GM21825 (cell line): Measurements from ENCODE around the gene CNTN3.

Experiments
- ATAC-seq: cut with Tn5 transposase; IDR thresholded peaks from one replicate; pipeline ENCODE4 v1.9.1; 2021; ENCODE audit warnings: mild to moderate bottlenecking, moderate library complexity; ENCODE audit not compliant: unreplicated experiment

CNTN3 gene

DNA sequence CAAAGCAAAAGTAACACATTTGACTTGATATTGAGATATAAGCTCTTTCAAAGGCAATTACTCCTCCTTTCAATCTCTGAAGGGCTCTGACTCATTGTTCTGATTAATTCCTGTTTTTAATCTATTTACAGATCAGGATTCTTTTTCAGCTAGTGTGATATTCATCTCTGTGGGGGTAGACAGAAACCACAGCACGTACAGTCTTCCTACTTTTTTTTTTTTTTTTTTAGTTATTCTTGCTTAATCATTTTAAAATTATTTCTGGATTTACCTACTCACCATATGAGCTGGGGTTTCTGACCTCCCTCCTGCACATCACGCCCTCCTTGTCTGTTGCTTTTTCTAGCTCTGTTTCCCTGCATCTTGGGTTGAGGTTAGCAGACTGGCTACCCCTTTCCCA lies 1.4 kb downstream of the CNTN3 start:
- ATAC-seq = no peak

DNA sequence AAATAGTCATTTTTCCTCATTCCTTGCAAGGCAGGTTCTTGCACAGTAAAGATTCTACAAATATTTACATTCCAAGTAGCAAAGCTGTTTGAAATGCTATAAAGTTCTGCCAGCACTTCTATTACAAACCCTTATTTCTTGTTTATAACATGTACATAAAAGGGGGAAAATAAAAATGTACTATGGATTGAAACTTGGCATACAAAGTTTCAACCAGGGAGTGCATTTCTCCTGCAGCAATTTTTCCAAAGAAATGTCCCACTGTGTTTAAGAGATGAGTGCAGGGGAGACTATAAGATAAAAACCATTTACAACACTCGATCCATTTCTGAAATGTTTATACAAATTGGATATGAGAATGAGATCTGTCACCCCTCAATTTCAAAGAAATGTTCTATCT lies 3.3 kb downstream of the CNTN3 start:
- no peak for ATAC-seq

DNA sequence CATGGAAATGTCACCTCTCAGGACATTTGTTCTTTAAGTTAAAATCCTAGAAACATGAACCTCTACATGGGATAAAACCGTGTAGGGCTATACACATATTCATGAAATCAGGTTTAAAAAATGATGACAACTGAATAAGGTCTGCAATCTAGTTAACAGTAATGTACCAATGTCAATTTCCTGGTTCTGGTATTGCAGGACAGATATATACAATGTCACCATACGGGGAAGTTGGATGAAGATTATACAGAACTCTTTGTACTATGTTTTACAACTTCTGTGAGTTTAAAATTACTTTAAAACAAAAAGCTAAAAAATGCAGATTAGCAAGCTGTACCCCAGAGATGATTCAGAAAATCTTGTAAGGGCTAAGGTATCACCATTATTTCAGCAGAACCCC lies 6.7 kb downstream of the CNTN3 start:
- no peak for ATAC-seq

DNA sequence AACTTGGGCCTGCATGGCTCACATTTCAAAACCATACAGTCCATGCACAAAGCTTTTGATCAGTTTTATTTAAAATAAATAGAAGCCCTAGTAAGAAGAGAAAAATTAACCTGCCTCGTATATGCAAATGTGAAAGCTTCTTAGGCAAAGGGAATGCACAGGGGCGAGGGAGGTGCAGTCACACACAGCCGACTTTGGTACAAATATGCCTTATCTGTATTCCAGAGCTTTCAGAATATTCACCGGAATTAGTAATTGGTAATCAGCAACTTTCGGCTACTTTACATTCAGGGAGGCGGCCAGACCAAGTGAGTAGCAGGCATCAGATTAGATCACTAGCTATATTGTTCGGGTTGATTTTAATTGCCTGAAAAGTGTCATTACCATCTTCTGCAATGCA lies 7.5 kb downstream of the CNTN3 start:
- no peak for ATAC-seq

DNA sequence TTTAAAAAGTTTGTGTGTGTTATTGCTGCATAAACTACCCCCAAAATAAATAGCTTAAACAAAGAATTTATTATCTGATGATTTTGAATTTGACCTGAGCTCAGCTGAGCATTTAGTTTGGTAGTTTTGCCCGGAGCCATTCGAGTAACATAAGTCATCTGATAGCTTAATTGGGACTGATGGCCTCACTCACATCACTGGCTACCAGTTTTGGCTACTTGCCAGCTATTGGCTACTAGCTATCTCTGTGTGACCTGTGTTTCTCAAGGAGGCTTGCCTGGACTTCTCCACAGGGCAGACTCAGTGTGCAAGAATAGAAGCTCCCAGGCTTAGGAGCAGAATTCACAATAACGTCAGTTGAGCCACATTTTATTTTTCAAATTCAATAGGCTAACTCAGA lies 9.0 kb downstream of the CNTN3 start:
- no peak for ATAC-seq

DNA sequence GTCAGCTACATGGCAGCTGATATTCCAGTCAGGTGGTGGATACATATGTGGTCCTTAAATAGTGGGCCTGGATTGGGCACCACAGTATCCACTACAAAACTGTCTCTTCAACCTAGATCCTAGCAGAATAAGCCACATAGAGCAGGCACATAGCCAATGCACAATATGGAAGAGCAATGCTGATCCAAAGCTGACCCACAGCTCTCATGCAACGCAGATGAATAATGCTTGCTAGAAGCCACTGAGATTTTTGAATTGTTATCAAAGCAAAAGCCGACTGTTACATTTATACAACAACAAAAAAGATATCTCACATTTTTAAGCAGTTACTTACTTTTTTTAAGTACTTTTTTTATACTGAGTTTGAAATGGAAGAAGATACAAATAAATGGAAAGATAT lies 11.2 kb downstream of the CNTN3 start:
- ATAC-seq = no peak

DNA sequence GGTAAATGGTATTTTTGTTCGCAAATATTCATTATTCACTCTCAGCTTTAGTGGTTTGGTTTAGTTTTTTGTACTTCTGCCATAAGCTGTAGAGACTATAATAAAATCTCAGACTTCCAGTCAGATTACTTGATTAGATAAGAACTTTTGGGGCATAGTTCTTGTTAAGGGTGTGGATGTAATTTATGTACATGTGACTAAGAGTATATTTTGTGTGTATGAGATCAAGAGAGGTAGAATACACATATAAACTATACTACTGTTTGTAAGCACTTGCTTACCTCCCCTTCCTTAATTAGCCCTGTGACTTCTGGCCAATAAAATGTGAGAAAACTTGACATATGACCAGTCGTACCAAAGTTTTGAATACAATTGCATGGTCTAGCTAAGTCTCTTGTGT lies 12.0 kb downstream of the CNTN3 start:
- no peak for ATAC-seq

DNA sequence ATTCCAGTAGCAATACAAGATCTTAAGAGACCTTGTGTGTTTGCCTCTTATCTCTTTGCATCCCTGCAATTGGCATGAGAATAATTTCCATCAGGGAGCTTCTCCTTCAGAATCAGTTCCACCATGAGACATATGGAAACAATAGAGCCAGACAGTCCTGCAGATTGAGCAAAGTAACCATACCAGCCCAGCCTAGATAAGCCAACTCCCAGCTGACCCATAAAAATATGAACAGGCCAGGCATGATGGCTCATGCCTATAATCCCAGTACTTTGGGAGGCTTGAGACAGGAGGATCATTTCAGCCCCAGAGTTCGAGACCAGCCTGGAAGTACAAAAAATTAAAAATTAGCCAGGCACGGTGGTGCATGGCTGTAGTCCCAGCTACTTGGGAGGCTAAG lies 12.7 kb downstream of the CNTN3 start:
- no peak for ATAC-seq

DNA sequence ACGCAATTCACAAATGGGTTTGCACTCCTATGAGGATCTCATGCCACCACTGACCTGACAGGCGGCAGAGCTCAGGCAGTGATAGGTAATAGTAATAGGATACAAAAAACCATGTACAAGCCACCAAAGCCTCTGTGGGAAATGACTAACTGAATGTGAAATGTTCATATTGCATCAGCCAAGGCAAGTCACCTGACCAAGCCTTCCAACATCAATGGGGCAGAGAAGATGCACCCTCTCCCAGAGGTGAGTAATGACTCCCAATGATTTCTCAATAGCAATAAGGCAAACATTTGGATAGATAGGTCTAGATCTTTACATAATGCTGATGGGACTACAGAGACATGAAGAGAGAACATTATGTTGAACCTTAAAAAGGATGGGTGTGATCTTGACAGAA lies 14.9 kb downstream of the CNTN3 start:
- no peak for ATAC-seq

DNA sequence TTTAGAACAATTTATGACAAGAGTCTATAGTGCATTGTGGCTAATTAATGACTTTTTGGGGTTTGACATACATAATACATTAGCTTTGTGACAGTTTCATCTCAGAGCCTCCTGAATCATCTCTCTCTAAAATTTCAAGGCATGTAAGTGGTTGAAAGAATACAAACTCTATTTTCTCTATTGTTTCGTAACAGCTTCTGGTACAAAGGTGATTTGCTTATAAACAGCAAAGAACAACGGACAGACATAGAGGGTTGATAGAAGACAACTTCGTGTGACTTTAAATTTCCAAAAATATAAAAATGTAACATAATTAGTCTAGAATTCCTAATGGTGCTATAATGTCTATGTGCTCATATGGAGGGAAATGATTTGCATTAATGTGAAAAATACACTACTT lies 21.3 kb downstream of the CNTN3 start:
- no peak for ATAC-seq

DNA sequence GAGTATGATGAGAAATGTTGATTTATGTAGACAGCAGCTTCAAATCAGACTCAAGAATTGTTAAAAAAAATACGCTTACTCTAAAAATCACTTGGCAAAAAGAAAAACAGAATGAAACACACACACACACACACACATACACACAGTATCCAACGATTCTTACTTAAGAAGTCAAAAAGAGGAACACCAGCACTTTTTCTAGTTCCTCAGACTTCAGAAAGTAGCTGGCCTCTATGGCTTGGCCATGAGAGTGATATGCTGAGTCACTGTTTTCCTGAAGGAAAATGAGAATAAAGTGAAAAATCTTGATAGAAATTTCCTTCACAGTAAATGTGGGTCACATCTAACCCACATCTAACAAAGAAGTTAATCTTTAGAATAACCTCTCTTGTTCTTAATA lies 22.1 kb downstream of the CNTN3 start:
- ATAC-seq = no peak

DNA sequence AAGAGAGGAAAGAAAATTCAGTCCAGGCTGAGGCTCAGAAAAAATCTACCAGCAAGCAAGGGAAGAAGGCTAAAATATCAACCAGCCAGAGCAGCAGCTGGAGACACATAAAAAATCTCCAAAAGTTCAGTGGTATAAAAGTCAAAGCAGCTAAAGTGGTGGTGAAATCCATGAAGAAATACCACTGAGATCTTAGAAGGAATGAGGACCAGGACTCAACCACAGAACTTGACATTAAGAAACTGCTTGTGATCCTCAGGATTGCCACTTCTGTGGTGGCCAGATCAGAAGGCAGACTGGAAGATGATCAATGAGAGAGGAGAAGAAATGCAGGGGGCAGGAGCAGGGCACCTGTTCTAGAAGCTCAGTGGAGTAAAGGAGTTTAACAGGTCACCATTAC lies 22.5 kb downstream of the CNTN3 start:
- no peak for ATAC-seq

DNA sequence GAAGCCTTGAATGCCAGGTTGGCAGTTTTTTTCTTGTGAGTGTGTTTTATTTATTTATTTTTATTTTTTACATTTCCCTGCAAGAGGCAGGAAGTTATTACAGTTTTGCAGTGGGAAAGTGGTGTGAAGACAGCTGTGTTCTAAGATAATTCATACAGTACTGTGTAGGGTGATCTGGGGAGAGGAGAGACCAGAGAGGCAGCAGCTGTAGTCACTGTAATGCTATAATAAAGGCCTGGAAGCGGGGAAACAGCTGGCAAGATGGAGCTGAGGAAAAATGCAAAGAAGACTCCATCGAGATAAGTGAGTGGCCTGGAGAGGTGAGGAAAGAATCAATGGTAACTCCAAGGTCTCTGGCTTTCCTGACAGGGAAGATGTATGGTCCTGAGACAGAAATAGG lies 23.1 kb downstream of the CNTN3 start:
- ATAC-seq = no peak

DNA sequence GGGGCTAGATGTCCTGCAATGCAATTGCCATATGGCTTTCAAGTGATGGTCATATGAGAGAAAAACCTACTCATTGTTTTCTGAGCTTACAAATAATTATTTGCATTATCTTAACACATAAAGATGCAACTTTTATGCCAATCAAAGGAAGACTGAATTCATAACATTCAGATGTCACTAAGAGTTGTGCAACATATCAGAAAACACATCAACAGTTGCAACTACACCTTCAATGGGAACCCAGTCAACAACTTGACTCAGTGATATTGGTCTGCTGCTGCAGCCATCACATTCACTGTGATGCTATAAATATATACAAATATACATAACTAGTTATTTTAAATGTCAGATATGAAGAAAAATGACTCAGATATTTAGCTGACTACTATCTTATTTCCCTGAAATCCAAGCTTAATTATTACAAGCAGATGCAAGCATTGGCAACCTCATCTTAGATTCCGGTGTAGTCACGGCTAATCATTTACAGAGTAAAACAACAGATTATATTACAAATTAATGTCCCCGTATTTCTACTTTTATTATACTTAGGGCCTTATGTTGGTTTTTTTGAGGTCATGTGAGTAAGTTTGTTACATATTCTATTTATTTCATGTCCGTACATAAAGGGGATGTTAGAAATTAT lies 23.7 kb downstream of the CNTN3 start:
- ATAC-seq = no peak

DNA sequence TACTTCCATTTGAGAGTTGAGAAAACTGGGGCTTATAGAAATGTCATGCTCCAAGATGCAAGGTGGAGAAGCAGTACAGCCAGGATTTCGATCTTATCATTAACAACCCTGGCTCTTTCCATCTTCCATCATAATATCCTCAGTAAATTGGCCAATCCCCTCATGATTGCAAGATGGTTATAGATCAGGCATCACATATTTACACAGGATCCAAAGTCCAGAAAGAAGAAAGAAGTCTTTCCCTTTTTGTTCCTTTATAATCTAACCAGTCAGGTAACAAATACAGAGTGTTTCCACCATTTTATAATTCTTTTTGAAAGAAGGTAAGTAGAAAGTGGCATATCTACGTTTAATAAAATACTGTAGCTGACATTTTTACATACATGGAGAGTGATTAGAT lies 29.7 kb downstream of the CNTN3 start:
- ATAC-seq = no peak

DNA sequence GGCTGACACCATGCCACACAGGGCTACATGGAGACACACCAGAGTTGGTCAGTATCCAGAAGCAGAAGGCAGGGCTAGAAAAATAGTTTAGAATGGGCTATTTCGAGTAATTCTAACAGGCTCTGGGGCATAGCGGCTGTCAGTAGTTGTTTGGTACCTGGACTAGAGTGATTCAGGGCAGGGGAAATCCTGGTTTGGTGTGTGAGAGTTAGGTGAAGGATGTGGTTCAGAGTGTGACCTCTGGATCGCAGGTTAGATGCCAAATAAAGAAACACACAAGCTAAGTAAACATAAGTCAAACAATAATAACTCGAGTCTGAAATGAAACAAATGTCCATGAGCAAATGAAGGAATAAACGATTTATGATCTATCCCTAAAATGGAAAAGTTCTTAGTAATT lies 31.5 kb downstream of the CNTN3 start:
- ATAC-seq = no peak

DNA sequence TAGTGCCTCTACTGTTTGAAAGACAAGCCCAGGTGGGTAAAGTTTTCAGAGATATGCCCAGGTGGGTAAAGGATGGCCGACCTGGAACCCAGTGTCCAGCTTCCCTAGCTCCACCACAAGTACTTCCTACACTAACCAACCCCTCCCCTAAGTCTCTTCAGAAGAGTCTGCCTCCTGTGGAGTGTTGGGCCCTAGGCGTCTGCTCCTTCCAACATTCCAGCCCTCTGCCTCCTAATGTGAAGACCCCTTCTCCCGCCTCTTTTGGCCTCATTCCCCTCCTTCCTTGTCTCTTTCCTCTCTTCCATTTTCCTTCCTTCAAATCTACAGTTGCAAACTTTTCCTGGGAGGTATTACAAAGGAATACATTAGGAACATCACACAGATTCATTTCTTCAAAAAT lies 38.6 kb downstream of the CNTN3 start:
- no peak for ATAC-seq

DNA sequence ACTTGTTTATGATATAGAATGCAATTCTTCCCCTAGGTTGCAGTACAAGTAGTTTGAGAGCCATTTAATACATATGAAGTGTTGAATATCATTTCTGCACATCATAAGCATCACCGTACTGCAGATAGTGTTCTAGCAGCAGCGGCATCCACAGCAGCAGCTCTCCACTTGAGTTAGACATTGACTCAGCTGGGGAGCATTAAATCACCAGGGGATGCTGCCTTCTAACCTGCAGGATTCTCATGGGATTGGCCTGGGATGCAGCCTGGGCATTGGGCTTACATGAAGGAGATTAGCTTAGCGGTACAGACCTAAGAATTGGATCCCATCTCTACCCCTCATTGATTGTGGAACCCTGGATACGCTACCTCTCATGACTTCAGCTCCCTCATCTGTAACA lies 43.3 kb downstream of the CNTN3 start:
- ATAC-seq = no peak
